ENCODE measurements around the gene ZNF407. TPM values are rescaled to one million over a fixed set of nuclear protein-coding genes. Genes with fewer than 3 reads are reported as not detected.

The ZNF407 gene
- total and polyA plus RNA-seq, 12 donors: 2.5 to 14.9 (median 12.7) TPM

- 99 to 100% methylated on average over 2 of the region's 2 CpGs for WGBS, 2 donors
- Histone ChIP-seq H3K27me3 (no peaks in the 10 kb centered on the region), H3K27ac (no peak overlapping the region), H3K9me3 (no peaks in the 10 kb centered on the region), H3K4me3 (no peak overlapping the region), H3K4me1 (no peaks in the 10 kb centered on the region), H3K36me3 (no peaks in the 10 kb centered on the region)
- TF ChIP-seq, protein P1, sequence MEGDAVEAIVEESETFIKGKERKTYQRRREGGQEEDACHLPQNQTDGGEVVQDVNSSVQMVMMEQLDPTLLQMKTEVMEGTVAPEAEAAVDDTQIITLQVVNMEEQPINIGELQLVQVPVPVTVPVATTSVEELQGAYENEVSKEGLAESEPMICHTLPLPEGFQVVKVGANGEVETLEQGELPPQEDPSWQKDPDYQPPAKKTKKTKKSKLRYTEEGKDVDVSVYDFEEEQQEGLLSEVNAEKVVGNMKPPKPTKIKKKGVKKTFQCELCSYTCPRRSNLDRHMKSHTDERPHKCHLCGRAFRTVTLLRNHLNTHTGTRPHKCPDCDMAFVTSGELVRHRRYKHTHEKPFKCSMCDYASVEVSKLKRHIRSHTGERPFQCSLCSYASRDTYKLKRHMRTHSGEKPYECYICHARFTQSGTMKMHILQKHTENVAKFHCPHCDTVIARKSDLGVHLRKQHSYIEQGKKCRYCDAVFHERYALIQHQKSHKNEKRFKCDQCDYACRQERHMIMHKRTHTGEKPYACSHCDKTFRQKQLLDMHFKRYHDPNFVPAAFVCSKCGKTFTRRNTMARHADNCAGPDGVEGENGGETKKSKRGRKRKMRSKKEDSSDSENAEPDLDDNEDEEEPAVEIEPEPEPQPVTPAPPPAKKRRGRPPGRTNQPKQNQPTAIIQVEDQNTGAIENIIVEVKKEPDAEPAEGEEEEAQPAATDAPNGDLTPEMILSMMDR (IDR thresholded peaks at IDR 0.05): no peak
- no peak for ATAC-seq
- no peak for DNase-seq
- intact Hi-C loops (cut with DNase I): no loop called here
Measured at GRCh38 chr18:74768096-74768495, 170.4 kb downstream of the ZNF407 start.

GRCh38 chr18:74773171-74773624 is 175.5 kb downstream of the ZNF407 start:
- DNase-seq (no peak), ATAC-seq (no peak)
- Histone ChIP-seq H3K9me3 (no peaks in the 10 kb centered on the region), H3K4me3 (no peak overlapping the region), H3K36me3 (no peaks in the 10 kb centered on the region), H3K4me1 (no peaks in the 10 kb centered on the region), H3K27ac (no peak overlapping the region), H3K27me3 (no peaks in the 10 kb centered on the region)
- intact Hi-C loops (cut with DNase I): no loop called here
- TF ChIP-seq, protein P1 (IDR thresholded peaks at IDR 0.05): no peak
- 93 to 98% methylated on average over 3 of the region's 3 CpGs for WGBS, 2 donors

DNA sequence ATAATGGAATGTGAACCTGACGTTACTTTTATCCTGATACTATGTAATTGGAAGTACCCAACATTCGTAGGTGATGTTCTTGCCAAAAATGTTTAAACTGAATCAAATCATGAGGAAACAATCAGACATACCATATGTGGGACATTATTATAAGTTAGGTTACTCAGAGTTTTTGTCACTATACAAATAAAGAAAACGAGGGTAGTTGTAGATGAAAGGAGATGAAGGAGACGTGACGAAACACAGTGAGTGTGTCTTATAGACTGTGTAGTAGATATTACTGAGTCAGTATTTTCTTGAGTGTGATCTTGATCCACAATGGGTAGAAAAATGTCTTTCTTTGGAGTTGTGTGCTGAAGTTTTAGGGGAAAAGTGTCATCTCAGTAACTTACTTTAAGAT is 176.8 kb downstream of the ZNF407 start:
- intact Hi-C loops (cut with DNase I): no loop called here
- WGBS, 2 donors: 94% methylated on average over 5 of the region's 5 CpGs
- no peaks in the 10 kb centered on the region for H3K9me3 ChIP-seq
- H3K4me3 ChIP-seq: no peak overlapping the region
- TF ChIP-seq, protein P1 (IDR thresholded peaks at IDR 0.05): no peak
- H3K27me3 ChIP-seq: no peaks in the 10 kb centered on the region
- DNase-seq (no peak), ATAC-seq (no peak)
- no peaks in the 10 kb centered on the region for H3K36me3 ChIP-seq
- H3K4me1 ChIP-seq: no peaks in the 10 kb centered on the region
- H3K27ac ChIP-seq: no peak overlapping the region

DNA sequence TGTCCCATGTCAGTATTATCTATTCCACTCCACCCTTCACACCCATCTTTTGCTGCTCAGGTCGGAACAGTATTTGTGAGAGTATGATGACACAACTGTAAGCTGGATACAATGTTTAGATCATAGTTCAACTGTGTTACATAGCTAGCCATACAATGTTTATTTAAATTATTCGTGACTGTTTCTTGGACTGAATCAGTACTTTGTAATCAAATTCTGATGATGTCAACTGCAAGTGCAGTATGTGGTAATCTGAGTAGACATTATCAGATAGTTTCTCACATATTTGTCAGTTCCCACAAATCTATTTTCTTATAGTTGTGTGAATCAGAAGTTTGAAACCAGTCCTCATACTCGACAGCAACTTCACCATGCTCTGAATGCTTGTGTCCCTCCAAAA is 177.6 kb downstream of the ZNF407 start:
- intact Hi-C loops (cut with DNase I): no loop called here

More for the DNA sequence above, 177.6 kb downstream of the ZNF407 start:
- ATAC-seq: no peak
- no peaks in the 10 kb centered on the region for H3K36me3 ChIP-seq
- no peak overlapping the region for H3K27ac ChIP-seq
- no peaks in the 10 kb centered on the region for H3K27me3 ChIP-seq
- TF ChIP-seq, protein P1 (IDR thresholded peaks at IDR 0.05): no peak
- H3K9me3 ChIP-seq: no peaks in the 10 kb centered on the region
- no peak for DNase-seq
- WGBS, 2 donors: 89 to 92% methylated on average over 3 of the region's 3 CpGs
- no peak overlapping the region for H3K4me3 ChIP-seq
- H3K4me1 ChIP-seq: no peaks in the 10 kb centered on the region
